Thyroid gland (tissue), 4 donors: Measurements from ENCODE around the gene GALNT10.

Source experiments
- POLR2A ChIP-seq, 2 donors: fragments of 450-650 bp; IDR thresholded peaks; one replicate each; pipeline ENCODE4 v1.6.1; 2017; ENCODE audit warnings: antibody characterized with exemption in 2 of 2, mild to moderate bottlenecking in 2 of 2, moderate library complexity in 1 of 2
- TF ChIP-seq, protein P1 (sequence below), 6 experiments: fragments of 200-600 bp in 3 of 6; fragments of 450-650 bp in 3 of 6; sonication (generic) in 3 of 6; IDR thresholded peaks; one replicate each; pipeline ENCODE4 v1.5.1; 2016 to 2019; ENCODE audit warnings: antibody characterized with exemption in 6 of 6, mild to moderate bottlenecking in 2 of 6, inconsistent platforms in 1 of 6, moderate library complexity in 1 of 6

DNA sequence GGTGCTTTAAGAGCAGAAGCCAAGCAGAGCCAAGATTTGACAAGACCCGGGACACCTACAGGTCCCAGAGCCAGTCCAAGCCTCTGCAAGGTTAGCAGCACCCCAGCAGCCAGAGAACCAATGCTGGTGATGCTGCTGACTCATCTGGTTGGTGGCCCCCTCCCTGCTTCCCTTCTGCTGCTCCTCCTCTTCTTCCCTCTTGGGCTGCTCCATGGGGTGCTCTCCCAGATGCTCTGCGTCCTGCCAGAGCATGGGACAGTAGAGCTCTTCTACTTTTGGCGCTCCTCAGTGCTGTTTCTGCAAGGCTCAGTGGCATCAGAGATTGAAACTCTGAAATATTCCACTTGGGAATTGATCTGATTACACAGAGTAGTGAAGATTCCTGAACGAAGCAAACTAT, 179.1 kb downstream of the GALNT10 start:
- TF ChIP-seq POLR2A (IDR thresholded peaks at IDR 0.05) = no peak
- TF ChIP-seq, protein P1, sequence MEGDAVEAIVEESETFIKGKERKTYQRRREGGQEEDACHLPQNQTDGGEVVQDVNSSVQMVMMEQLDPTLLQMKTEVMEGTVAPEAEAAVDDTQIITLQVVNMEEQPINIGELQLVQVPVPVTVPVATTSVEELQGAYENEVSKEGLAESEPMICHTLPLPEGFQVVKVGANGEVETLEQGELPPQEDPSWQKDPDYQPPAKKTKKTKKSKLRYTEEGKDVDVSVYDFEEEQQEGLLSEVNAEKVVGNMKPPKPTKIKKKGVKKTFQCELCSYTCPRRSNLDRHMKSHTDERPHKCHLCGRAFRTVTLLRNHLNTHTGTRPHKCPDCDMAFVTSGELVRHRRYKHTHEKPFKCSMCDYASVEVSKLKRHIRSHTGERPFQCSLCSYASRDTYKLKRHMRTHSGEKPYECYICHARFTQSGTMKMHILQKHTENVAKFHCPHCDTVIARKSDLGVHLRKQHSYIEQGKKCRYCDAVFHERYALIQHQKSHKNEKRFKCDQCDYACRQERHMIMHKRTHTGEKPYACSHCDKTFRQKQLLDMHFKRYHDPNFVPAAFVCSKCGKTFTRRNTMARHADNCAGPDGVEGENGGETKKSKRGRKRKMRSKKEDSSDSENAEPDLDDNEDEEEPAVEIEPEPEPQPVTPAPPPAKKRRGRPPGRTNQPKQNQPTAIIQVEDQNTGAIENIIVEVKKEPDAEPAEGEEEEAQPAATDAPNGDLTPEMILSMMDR (IDR thresholded peaks at IDR 0.05) = no peak
